Effector memory CD8-positive, alpha-beta T cell (primary cell): Measurements from ENCODE around the gene TARBP2.

ENCODE experiments used
- ATAC-seq: fragments of 150-1000 bp; cut with Tn5 transposase; replicated peaks from 2 replicates; pipeline ENCODE4 v1.10.0; 2021; ENCODE audit warnings: mild to moderate bottlenecking, moderate library complexity
- DNase-seq, 3 experiments: peaks; one replicate each; pipeline ENCODE4 v3.0.0; 2021
- H3K27ac Mint-ChIP-seq, 2 donors: one replicate each; pipeline ENCODE4 v1.8.0; 2022; ENCODE audit warnings: mild to moderate bottlenecking in 2 of 2, mixed read lengths in 2 of 2, moderate library complexity in 2 of 2
- H3K27me3 Mint-ChIP-seq, 2 donors: one replicate each; pipeline ENCODE4 v1.8.0; 2022; ENCODE audit warnings: mixed read lengths in 2 of 2
- H3K36me3 Mint-ChIP-seq: one replicate; pipeline ENCODE4 v1.8.0; 2022; ENCODE audit warnings: mild to moderate bottlenecking, moderate library complexity, mixed read lengths; ENCODE audit not compliant: insufficient read depth
- H3K4me1 Mint-ChIP-seq, 2 donors: one replicate each; pipeline ENCODE4 v1.8.0; 2022; ENCODE audit warnings: low read depth in 2 of 2, mixed read lengths in 2 of 2
- H3K4me3 Mint-ChIP-seq, 2 donors: one replicate each; pipeline ENCODE4 v1.8.0; 2022; ENCODE audit warnings: mild to moderate bottlenecking in 2 of 2, mixed read lengths in 2 of 2, moderate library complexity in 2 of 2
- H3K9me3 Mint-ChIP-seq, 2 donors: one replicate each; pipeline ENCODE4 v1.8.0; 2022; ENCODE audit warnings: mixed read lengths in 2 of 2
- total RNA-seq, 9 experiments: gene quantifications; one replicate each; lab custom pipeline; 2026; lab: John Stamatoyannopoulos, UW

The TARBP2 gene
- 16.1 to 51.2 (median 29.6) reads per million in 9 experiments for total RNA-seq

- peak; percentile 91 to 99 (median 95) for DNase-seq
- Mint-ChIP-seq H3K4me3 (peak within 1 kb of the TSS; percentile 90 to 95), H3K27me3 (no peaks in the 10 kb centered on the region), H3K9me3 (no peaks in the 10 kb centered on the region), H3K27ac (peak within 1 kb of the TSS; percentile 97 to 99), H3K4me1 (peaks cover 35 to 38% of the 10 kb centered on the region in 2 donors), H3K36me3 (peaks cover 36% of the 10 kb centered on the region)
- peak; percentile 78 for ATAC-seq
Observed at GRCh38 chr12:53500776-53501614, at the start of gene TARBP2. TARBP2 (plus strand) TSS chr12:53501283; CDS start chr12:53501409, 126 bp downstream.

- Mint-ChIP-seq H3K9me3 (no peaks in the 10 kb centered on the region), H3K27ac (peak within 1 kb of the TSS; percentile 97 to 98), H3K4me1 (peaks cover 28 to 30% of the 10 kb centered on the region in 2 donors), H3K36me3 (peaks cover 61% of the 10 kb centered on the region), H3K27me3 (no peaks in the 10 kb centered on the region), H3K4me3 (peak within 1 kb of the TSS; percentile 90 to 98)
- ATAC-seq (peak; percentile 93), DNase-seq (peak; percentile 93 to 96 (median 95))
Observed at GRCh38 chr12:53451661-53452158, 49.4 kb upstream of the TARBP2 start, which contains the start of gene PCBP2. PCBP2 (plus strand) TSS chr12:53452102; CDS start chr12:53454801, 2,699 bp downstream.

- Mint-ChIP-seq H3K4me1 (peaks cover 28 to 30% of the 10 kb centered on the region in 2 donors), H3K36me3 (peaks cover 67% of the 10 kb centered on the region), H3K9me3 (no peaks in the 10 kb centered on the region), H3K27ac (peak overlapping the region; percentile 97 to 98), H3K4me3 (peak overlapping the region; percentile 90 to 98), H3K27me3 (no peaks in the 10 kb centered on the region)
- ATAC-seq = peak; percentile 37
- peak; percentile 72 to 85 (median 75) for DNase-seq
Observed at GRCh38 chr12:53452159-53453077, 48.7 kb upstream of the TARBP2 start.

GRCh38 chr12:53453953-53454640, 47.0 kb upstream of the TARBP2 start:
- ATAC-seq = no peak
- no peak for DNase-seq
- H3K36me3 Mint-ChIP-seq = peaks cover 70% of the 10 kb centered on the region
- H3K27ac Mint-ChIP-seq = peak overlapping the region; percentile 97 to 98
- no peaks in the 10 kb centered on the region for H3K27me3 Mint-ChIP-seq
- H3K4me3 Mint-ChIP-seq = peak overlapping the region; percentile 90 to 98
- H3K9me3 Mint-ChIP-seq = no peaks in the 10 kb centered on the region
- peaks cover 30 to 31% of the 10 kb centered on the region in 2 donors for H3K4me1 Mint-ChIP-seq

- no peaks in the 10 kb centered on the region for H3K9me3 Mint-ChIP-seq
- H3K4me3 Mint-ChIP-seq = no peak overlapping the region
- H3K4me1 Mint-ChIP-seq = peaks cover 31 to 33% of the 10 kb centered on the region in 2 donors
- H3K36me3 Mint-ChIP-seq = peaks cover 76% of the 10 kb centered on the region
- no peak for DNase-seq
- H3K27me3 Mint-ChIP-seq = no peaks in the 10 kb centered on the region
- peak overlapping the region in 1 of 2 donors; percentile 64 for H3K27ac Mint-ChIP-seq
- ATAC-seq = no peak
Observed at GRCh38 chr12:53454707-53455106, 46.4 kb upstream of the TARBP2 start.

- no peak for ATAC-seq
- no peaks in the 10 kb centered on the region for H3K27me3 Mint-ChIP-seq
- peak overlapping the region in 1 of 2 donors; percentile 53 for H3K27ac Mint-ChIP-seq
- no peak overlapping the region for H3K4me3 Mint-ChIP-seq
- no peaks in the 10 kb centered on the region for H3K9me3 Mint-ChIP-seq
- H3K36me3 Mint-ChIP-seq = peaks cover 97% of the 10 kb centered on the region
- DNase-seq = no peak
- H3K4me1 Mint-ChIP-seq = peaks cover 36 to 41% of the 10 kb centered on the region in 2 donors
Observed at GRCh38 chr12:53456654-53457366, 44.3 kb upstream of the TARBP2 start.

- Mint-ChIP-seq H3K27ac (peak overlapping the region in 1 of 2 donors; percentile 80), H3K9me3 (no peaks in the 10 kb centered on the region), H3K4me1 (peaks cover 31 to 41% of the 10 kb centered on the region in 2 donors), H3K27me3 (no peaks in the 10 kb centered on the region), H3K4me3 (no peak overlapping the region), H3K36me3 (peaks cover 100% of the 10 kb centered on the region)
- ATAC-seq (no peak), DNase-seq (no peak)
Observed at GRCh38 chr12:53459097-53459496, 42.0 kb upstream of the TARBP2 start.

GRCh38 chr12:53461059-53461458, 40.0 kb upstream of the TARBP2 start:
- peaks cover 100% of the 10 kb centered on the region for H3K36me3 Mint-ChIP-seq
- H3K4me3 Mint-ChIP-seq = no peak overlapping the region
- DNase-seq (no peak), ATAC-seq (no peak)
- H3K27ac Mint-ChIP-seq = peak overlapping the region in 1 of 2 donors; percentile 78
- no peaks in the 10 kb centered on the region for H3K27me3 Mint-ChIP-seq
- peaks cover 21 to 36% of the 10 kb centered on the region in 2 donors for H3K4me1 Mint-ChIP-seq
- no peaks in the 10 kb centered on the region for H3K9me3 Mint-ChIP-seq

GRCh38 chr12:53461591-53461990, 39.5 kb upstream of the TARBP2 start:
- no peaks in the 10 kb centered on the region for H3K27me3 Mint-ChIP-seq
- peaks cover 100% of the 10 kb centered on the region for H3K36me3 Mint-ChIP-seq
- peaks cover 21 to 36% of the 10 kb centered on the region in 2 donors for H3K4me1 Mint-ChIP-seq
- no peaks in the 10 kb centered on the region for H3K9me3 Mint-ChIP-seq
- DNase-seq (no peak), ATAC-seq (no peak)
- H3K4me3 Mint-ChIP-seq = no peak overlapping the region
- H3K27ac Mint-ChIP-seq = peak overlapping the region in 1 of 2 donors; percentile 78

- Mint-ChIP-seq H3K36me3 (peaks cover 100% of the 10 kb centered on the region), H3K27me3 (no peaks in the 10 kb centered on the region), H3K27ac (peak overlapping the region in 1 of 2 donors; percentile 49), H3K9me3 (no peaks in the 10 kb centered on the region), H3K4me3 (no peak overlapping the region), H3K4me1 (peaks cover 27 to 47% of the 10 kb centered on the region in 2 donors)
- no peak for ATAC-seq
- DNase-seq = no peak
Observed at GRCh38 chr12:53462935-53463334, 38.1 kb upstream of the TARBP2 start.

GRCh38 chr12:53463802-53464560, 37.1 kb upstream of the TARBP2 start:
- H3K4me3 Mint-ChIP-seq = peak overlapping the region in 1 of 2 donors; percentile 29
- H3K36me3 Mint-ChIP-seq = peaks cover 100% of the 10 kb centered on the region
- H3K9me3 Mint-ChIP-seq = no peaks in the 10 kb centered on the region
- DNase-seq (no peak), ATAC-seq (no peak)
- no peaks in the 10 kb centered on the region for H3K27me3 Mint-ChIP-seq
- H3K4me1 Mint-ChIP-seq = peaks cover 25 to 49% of the 10 kb centered on the region in 2 donors
- peak overlapping the region; percentile 64 to 67 for H3K27ac Mint-ChIP-seq
